ENCODE results near the gene DKC1. TPM values are rescaled to one million over a fixed set of nuclear protein-coding genes. Genes with fewer than 3 reads are reported as not detected.

The DKC1 gene
- total and polyA plus RNA-seq, 2 donors (not counting 3 experiments of a cell fraction or from before 2014, with no cell fraction given) = 28.6 to 69.1 TPM

- H3K4me3 ChIP-seq (replicated peaks in 1 of 3; ENCODE audit: insufficient read depth in 1 of 3, low read depth in 1 of 3, low read length in 3 of 3) = no peak overlapping the region
Measured at GRCh38 chrX:154734061-154734781, 28.4 kb upstream of the DKC1 start.

More at GRCh38 chrX:154734061-154734781, 28.4 kb upstream of the DKC1 start:
- H3K27ac ChIP-seq (ENCODE audit: insufficient read depth, low read depth, low read length) = peak overlapping the region; percentile 93
- H3K36me3 ChIP-seq (ENCODE audit: control insufficient read depth in 2 of 2, extremely low read depth in 1 of 2, insufficient read depth in 2 of 2, low read length in 2 of 2) = no peaks in the 10 kb centered on the region
- POLR2A ChIA-PET = no interaction called here
- CTCF ChIA-PET = interaction anchor here (2.2 kb wide), 1 partner anchor 15 kb away, joined by 12 read pairs; no protein-coding TSS in a partner anchor
- peak; percentile 28 for FAIRE-seq
- peak overlapping the region; percentile 79 for H2AFZ ChIP-seq (ENCODE audit: low read depth, low read length)
- no TSS peak for BruUV-seq (replicated peaks)
- H3K4me2 ChIP-seq (ENCODE audit: insufficient read depth, low read length) = peak overlapping the region; percentile 56
- peaks cover 90% of the 10 kb centered on the region for H3K4me1 ChIP-seq (ENCODE audit: control insufficient read depth, extremely low read depth, insufficient read depth, low read length)
- no peaks in the 10 kb centered on the region for H3K9me1 ChIP-seq (replicated peaks; ENCODE audit: control insufficient read depth, extremely low read depth, insufficient read depth, low read length)
- intact Hi-C loops (cut with micrococcal nuclease) = loop anchor here (2.0 kb wide), 1 partner anchor 15 kb away; no protein-coding TSS in a partner anchor
- DNase-seq (ENCODE audit: low read depth, low spot score) = peak; percentile 73
- no peak for TF ChIP-seq GATA2 (IDR thresholded peaks at IDR 0.05; ENCODE audit: insufficient read depth, insufficient read length, low read depth, low read length)
- no peak for TF ChIP-seq EZH2 (IDR thresholded peaks at IDR 0.05; ENCODE audit: borderline replicate concordance, low read depth, low read length, severe bottlenecking)
- TF ChIP-seq MAX (IDR thresholded peaks at IDR 0.05; ENCODE audit: insufficient read depth, insufficient read length) = no peak
- TF ChIP-seq MYC (IDR thresholded peaks at IDR 0.05; ENCODE audit: low read depth, low read length) = no peak
- TF ChIP-seq FOS (IDR thresholded peaks at IDR 0.05; ENCODE audit: borderline replicate concordance, insufficient read depth, low read length) = no peak
- no peak for TF ChIP-seq POLR2A (IDR thresholded peaks at IDR 0.05; ENCODE audit: low read depth, low read length)
- TF ChIP-seq POLR2AphosphoS5 (IDR thresholded peaks at IDR 0.05; ENCODE audit: insufficient read depth, low read depth, low read length) = no peak
- TF ChIP-seq CTCF (IDR thresholded peaks at IDR 0.05; ENCODE audit: extremely low read depth in 1 of 2, insufficient read depth in 1 of 2, low read depth in 1 of 2, low read length in 2 of 2) = no peak
- TF ChIP-seq JUN (IDR thresholded peaks at IDR 0.05; ENCODE audit: borderline replicate concordance, insufficient read depth, insufficient read length, low read depth) = no peak
- no peaks in the 10 kb centered on the region for H3K79me2 ChIP-seq (ENCODE audit: control insufficient read depth, insufficient read depth, low read length)
- dilution Hi-C loops (cut with MboI; ENCODE audit: extremely low pct_ligation_motif_present, low sequenced_read_pairs) = no loop called here
- no peaks in the 10 kb centered on the region for H3K9me3 ChIP-seq (replicated peaks; ENCODE audit: control insufficient read depth, insufficient read depth, low read length)
- no peaks in the 10 kb centered on the region for H4K20me1 ChIP-seq (replicated peaks; ENCODE audit: control insufficient read depth, extremely low read depth, insufficient read depth, low read length)
- no peaks in the 10 kb centered on the region for H3K27me3 ChIP-seq (ENCODE audit: control insufficient read depth in 2 of 2, insufficient read depth in 2 of 2, low read length in 2 of 2)
- H3K9ac ChIP-seq (replicated peaks; ENCODE audit: extremely low read depth, insufficient read depth, low read length) = peak overlapping the region; percentile 59

Data from endothelial cell of umbilical vein (primary cell).